GM12865 (cell line): Measurements from ENCODE around the gene PARP2.

Source experiments
- DNase-seq: peaks from one replicate; pipeline ENCODE4 v3.0.0; 2010; ENCODE audit warnings: low read depth
- H3K4me3 ChIP-seq: 2 replicates; pipeline ENCODE4 v1.5.1; 2011; ENCODE audit warnings: mild to moderate bottlenecking, low read depth, low read length, control low read depth
- TF ChIP-seq, protein P1 (sequence below): IDR thresholded peaks from 2 replicates; pipeline ENCODE4 v1.5.1; 2011; ENCODE audit warnings: low read length, control low read depth, low read depth, inconsistent platforms; ENCODE audit not compliant: insufficient read depth; ENCODE audit errors: missing control alignments

PARP2 gene

DNA sequence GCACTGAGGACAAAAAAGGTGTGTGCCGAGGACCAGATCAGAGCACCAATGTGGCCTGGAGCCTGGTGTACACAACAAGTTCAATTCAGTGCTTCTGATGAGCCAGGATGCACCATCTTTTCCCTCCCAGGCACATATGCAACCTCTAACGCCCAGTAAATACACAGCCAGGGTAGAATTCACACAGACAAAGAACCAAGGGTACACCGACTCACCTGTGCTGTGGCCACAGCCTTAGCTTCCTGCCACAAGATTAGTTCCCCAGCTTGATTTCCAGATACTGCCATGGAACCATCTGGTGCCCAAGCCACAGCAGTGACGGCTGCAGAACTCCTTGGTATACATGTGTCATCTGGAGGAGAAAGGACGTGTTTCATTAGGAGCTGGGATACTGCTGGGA lies 29.4 kb downstream of the PARP2 start:
- DNase-seq = no peak
- H3K4me3 ChIP-seq = no peak overlapping the region
- TF ChIP-seq, protein P1, sequence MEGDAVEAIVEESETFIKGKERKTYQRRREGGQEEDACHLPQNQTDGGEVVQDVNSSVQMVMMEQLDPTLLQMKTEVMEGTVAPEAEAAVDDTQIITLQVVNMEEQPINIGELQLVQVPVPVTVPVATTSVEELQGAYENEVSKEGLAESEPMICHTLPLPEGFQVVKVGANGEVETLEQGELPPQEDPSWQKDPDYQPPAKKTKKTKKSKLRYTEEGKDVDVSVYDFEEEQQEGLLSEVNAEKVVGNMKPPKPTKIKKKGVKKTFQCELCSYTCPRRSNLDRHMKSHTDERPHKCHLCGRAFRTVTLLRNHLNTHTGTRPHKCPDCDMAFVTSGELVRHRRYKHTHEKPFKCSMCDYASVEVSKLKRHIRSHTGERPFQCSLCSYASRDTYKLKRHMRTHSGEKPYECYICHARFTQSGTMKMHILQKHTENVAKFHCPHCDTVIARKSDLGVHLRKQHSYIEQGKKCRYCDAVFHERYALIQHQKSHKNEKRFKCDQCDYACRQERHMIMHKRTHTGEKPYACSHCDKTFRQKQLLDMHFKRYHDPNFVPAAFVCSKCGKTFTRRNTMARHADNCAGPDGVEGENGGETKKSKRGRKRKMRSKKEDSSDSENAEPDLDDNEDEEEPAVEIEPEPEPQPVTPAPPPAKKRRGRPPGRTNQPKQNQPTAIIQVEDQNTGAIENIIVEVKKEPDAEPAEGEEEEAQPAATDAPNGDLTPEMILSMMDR = no peak

DNA sequence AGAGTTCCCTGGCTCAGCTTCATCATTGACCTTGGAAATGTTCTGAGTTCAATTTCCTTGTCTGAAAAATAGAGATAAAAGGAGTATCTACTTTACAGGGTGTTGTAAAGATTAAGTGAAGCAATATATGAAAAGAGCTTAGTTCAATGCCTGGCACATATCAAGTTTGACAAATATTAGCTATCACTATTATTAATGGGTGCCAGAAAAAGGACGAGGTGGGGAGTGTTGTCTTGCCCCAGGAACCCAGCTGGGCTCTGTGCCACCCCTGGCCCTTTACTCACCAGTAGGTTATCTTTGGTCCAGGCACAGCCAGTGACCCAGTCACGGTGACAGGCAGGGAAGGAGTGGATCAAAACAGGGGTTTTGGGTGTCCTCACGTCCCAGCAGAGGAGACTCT lies 32.0 kb downstream of the PARP2 start:
- TF ChIP-seq, protein P1 = no peak
- no peak for DNase-seq
- H3K4me3 ChIP-seq = no peak overlapping the region

DNA sequence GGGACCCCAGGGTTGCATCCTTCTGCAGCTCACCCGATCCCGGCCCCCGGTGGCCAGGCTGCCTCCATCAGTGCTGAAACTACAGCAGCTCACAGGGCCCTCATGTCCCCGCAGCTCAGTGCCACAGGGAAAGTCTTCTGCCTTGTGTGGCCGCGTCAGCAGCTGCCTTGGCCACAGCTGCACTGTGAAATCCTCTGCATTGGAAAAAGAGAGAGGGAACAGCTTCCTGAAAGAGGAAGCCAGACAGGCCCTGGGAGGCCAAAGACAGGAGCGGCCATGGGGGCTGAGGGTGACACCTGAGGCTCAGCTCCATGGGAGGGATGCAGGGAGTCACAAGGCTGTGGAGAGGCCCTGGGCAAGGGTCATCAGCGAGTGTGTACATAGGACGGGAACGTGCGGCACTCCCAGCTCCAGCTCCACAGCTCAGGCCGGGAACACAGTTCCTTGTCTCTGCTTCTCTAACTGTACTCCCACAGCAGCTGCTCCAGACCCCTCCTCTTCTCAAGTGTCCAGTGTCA lies 32.7 kb downstream of the PARP2 start:
- DNase-seq = no peak
- no peak overlapping the region for H3K4me3 ChIP-seq
- TF ChIP-seq, protein P1 = no peak

DNA sequence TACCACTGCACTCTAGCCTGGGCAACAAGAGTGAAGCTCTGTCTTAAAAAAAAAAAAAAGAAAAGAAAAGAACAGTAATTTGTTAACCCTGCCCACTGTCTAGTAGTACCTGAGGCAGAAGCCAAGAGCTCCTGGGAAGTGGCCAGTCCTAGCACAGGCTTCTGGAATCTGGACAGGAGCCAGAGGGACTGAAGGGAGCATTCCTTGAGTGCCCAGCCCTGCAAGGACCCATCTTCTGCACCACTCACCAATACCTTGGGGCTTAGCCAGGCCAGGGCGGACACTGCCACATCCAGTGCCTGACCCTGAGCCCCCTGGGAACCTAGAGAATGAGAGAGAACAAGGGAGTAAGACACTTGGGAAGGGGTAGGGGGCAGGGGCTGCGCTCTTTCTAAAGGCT lies 33.7 kb downstream of the PARP2 start:
- no peak overlapping the region for H3K4me3 ChIP-seq
- TF ChIP-seq, protein P1 = no peak
- no peak for DNase-seq

DNA sequence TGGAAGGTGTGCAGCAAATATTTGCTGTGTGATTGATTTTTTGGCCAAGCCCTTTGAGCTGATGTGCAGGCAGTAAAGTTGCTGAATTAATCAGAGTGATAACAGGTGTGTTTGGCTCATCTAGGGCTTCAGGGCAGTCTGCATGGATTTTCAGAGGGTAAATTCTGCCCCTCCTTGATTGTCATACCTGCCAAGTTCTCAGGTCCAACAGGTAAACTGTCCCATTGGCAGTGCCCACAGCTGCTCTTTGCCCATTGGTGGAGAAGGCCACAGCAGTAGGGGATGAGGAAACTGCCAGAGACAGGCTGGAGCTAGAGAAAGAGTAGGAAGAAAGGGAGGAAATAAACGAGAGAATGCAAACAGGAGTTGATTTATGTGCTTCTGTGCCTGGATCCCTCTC lies 36.3 kb downstream of the PARP2 start:
- H3K4me3 ChIP-seq = no peak overlapping the region
- DNase-seq = no peak
- TF ChIP-seq, protein P1 = no peak

DNA sequence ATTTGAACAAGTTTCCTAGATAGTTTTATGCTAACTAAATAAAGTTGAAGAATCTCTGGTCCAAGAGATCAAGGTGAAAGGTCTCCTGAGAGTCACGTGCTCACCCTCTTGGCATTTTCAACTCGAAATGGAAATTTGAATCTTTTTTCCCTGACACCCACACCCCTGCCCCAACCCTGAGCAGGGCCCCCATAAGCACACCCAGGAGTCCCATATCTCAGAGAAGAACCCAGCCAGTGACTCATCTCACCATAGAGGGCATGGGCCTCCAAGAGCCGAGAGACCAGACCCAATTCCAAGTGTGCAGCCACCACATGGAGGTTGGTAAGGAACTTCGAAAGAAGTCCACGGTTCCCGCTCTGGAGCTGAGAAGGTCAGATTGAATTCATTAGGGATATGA lies 37.2 kb downstream of the PARP2 start:
- DNase-seq = no peak

DNA sequence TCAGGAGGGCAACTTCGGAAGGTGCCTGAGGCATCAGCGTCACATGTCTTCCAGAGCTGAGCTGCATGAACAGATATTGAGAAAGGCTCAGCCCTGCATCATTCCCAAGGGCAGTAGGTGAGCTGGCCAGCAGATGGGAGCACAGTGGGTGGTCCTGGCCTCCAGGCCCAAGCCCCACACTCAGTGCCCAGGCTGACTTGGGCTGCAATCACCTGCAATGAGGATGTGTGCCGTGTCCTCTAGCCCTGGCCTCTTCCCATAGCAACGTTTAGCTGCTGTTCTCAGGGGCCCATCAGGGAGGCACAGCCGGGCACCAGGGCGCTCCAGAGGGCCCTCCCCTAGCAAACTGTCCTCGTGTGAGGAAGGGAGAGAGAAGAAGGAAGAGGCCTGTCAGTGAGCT lies 37.9 kb downstream of the PARP2 start:
- no peak for DNase-seq
- TF ChIP-seq, protein P1 = no peak
- H3K4me3 ChIP-seq = no peak overlapping the region

More for the DNA sequence above, 37.2 kb downstream of the PARP2 start:
- TF ChIP-seq, protein P1 = no peak
- H3K4me3 ChIP-seq = no peak overlapping the region
